Liver (tissue), 9 donors: Measurements from ENCODE around the gene GGA1. TPM values are rescaled to one million over a fixed set of nuclear protein-coding genes. Genes with fewer than 3 reads are reported as not detected.
A peak's percentile ranks its signal among the peaks of the same experiment; 100 is the strongest.

Experiments used
- DNase-seq: peaks from one replicate; pipeline ENCODE4 v3.0.0-alpha.2; 2017; ENCODE audit warnings: low spot score
- H3K27ac ChIP-seq, 2 donors: one replicate each; pipeline ENCODE4 v1.7.0; 2013; ENCODE audit warnings: inconsistent platforms in 2 of 2, low read length in 2 of 2, control low read depth in 1 of 2, low read depth in 1 of 2, mild to moderate bottlenecking in 1 of 2
- H3K27me3 ChIP-seq, 4 donors: one replicate each; pipeline versions ENCODE4 v1.6.1 to v1.7.0; 2013; ENCODE audit warnings: low read length in 3 of 4, inconsistent platforms in 1 of 4, mild to moderate bottlenecking in 1 of 4, moderate library complexity in 1 of 4; ENCODE audit not compliant: control insufficient read depth in 4 of 4, insufficient read depth in 4 of 4
- H3K36me3 ChIP-seq, 4 donors: one replicate each; pipeline versions ENCODE4 v1.6.1 to v1.7.0; 2013; ENCODE audit warnings: low read length in 3 of 4, mild to moderate bottlenecking in 3 of 4, low read depth in 1 of 4, moderate library complexity in 1 of 4; ENCODE audit not compliant: control insufficient read depth in 4 of 4, insufficient read depth in 3 of 4
- H3K4me1 ChIP-seq, 4 donors: one replicate each; pipeline versions ENCODE4 v1.6.1 to v1.7.0; 2013; ENCODE audit warnings: low read length in 3 of 4, mild to moderate bottlenecking in 3 of 4, moderate library complexity in 1 of 4; ENCODE audit not compliant: control insufficient read depth in 4 of 4, insufficient read depth in 4 of 4
- H3K4me3 ChIP-seq, 3 donors: one replicate each; pipeline versions ENCODE4 v1.6.1 to v1.7.0; 2013; ENCODE audit warnings: low read length in 3 of 3, control low read depth in 1 of 3, low read depth in 1 of 3, mild to moderate bottlenecking in 1 of 3
- H3K9ac ChIP-seq, 2 donors: one replicate each; pipeline ENCODE4 v1.7.0; 2013; ENCODE audit warnings: low read length in 2 of 2, mild to moderate bottlenecking in 2 of 2, moderate library complexity in 2 of 2, control low read depth in 1 of 2, low read depth in 1 of 2
- H3K9me3 ChIP-seq, 4 donors: one replicate each; pipeline versions ENCODE4 v1.6.1 to v1.7.0; 2013; ENCODE audit warnings: low read length in 3 of 4; ENCODE audit not compliant: control insufficient read depth in 4 of 4
- FOXA2 ChIP-seq: IDR thresholded peaks from 2 replicates; pipeline ENCODE4 v1.6.1; 2016; ENCODE audit warnings: antibody characterized with exemption
- HNF4G ChIP-seq: IDR thresholded peaks from 2 replicates; pipeline ENCODE4 v1.6.1; 2016; ENCODE audit warnings: antibody characterized with exemption
- RAD21 ChIP-seq, 2 donors: IDR thresholded peaks; 2 replicates each; pipeline ENCODE4 v1.6.1; 2016; ENCODE audit warnings: antibody characterized with exemption in 2 of 2, mild to moderate bottlenecking in 2 of 2
- RXRA ChIP-seq, 2 donors: IDR thresholded peaks; 2 replicates each; pipeline ENCODE4 v1.6.1; 2017 to 2018; ENCODE audit warnings: antibody characterized with exemption in 2 of 2, mild to moderate bottlenecking in 1 of 2
- WGBS: extraction: QIAGEN DNeasy Blood & Tissue Kit; methylation state at CpG from one replicate; pipeline ENCODE4 v1.1.7; 2013; 5-methylcytosine and 5-hydroxymethylcytosine counted together
- polyA plus RNA-seq, 2 donors: library from polyadenylated mRNA; stranded (reverse) in 1 of 2; unstranded in 1 of 2; fragments of 200-250 nt in 1 of 2; fragments of >200 nt in 1 of 2; fragmentation: Nextera tagmentation in 1 of 2; extraction: Ambion mirVana in 1 of 2; gene quantifications; one replicate each; pipeline versions ENCODE4 v1.2.1 to v1.2.3, GENCODE V29; 2013 to 2015
- total RNA-seq, 2 donors: library from RNA; depleted of rRNA; stranded (reverse); fragments of >200 nt; gene quantifications; one replicate each; pipeline ENCODE4 v1.2.3, GENCODE V29; 2014
- TF ChIP-seq, protein P1 (sequence below): IDR thresholded peaks from 2 replicates; pipeline ENCODE4 v1.6.1; 2016; ENCODE audit warnings: antibody characterized with exemption
- TF ChIP-seq, protein P2 (sequence below): IDR thresholded peaks from 2 replicates; pipeline ENCODE4 v1.6.1; 2016; ENCODE audit warnings: antibody characterized with exemption, mild to moderate bottlenecking
- donor health status: healthy.
- donor health status: healthy.
- donor health status: healthy.
- donor health status: healthy.
- donor health status: healthy.

Gene GGA1
- total and polyA plus RNA-seq, 4 donors, result 15.1 to 26.4 (median 17.8) TPM

DNA sequence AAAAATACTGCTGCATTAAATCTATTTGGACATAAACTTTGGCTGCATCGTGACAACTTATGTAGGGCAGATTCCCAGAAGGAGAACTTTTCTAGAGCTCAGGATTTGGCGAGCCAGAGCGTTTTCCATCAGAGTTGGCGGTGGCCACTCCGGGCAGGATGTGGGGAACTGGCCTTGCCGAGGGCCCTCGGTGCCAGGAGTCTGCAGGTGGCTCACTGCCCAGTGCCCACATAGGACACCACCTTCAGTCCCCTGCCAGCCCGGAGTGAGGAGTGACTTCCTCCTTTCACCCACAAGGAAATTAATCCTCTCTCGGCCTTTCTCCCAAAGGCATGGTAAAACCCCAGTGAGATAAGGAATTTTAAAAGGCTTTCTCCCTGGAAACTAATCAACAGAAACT, 27.1 kb upstream of the GGA1 start:
- no peak overlapping the region for H3K4me3 ChIP-seq
- no peak for DNase-seq
- H3K27ac ChIP-seq, result no peak overlapping the region
- no peaks in the 10 kb centered on the region for H3K9me3 ChIP-seq
- H3K27me3 ChIP-seq, result no peaks in the 10 kb centered on the region
- TF ChIP-seq RXRA (IDR thresholded peaks at IDR 0.05) (peak in 1 of 2 donors; percentile 5), HNF4G (no peak)
- no peaks in the 10 kb centered on the region for H3K36me3 ChIP-seq
- WGBS, result 13% methylated on average over 9 of the region's 9 CpGs
- peaks cover 0 to 10% (median 3%) of the 10 kb centered on the region in 4 donors for H3K4me1 ChIP-seq
- no peak overlapping the region for H3K9ac ChIP-seq

DNA sequence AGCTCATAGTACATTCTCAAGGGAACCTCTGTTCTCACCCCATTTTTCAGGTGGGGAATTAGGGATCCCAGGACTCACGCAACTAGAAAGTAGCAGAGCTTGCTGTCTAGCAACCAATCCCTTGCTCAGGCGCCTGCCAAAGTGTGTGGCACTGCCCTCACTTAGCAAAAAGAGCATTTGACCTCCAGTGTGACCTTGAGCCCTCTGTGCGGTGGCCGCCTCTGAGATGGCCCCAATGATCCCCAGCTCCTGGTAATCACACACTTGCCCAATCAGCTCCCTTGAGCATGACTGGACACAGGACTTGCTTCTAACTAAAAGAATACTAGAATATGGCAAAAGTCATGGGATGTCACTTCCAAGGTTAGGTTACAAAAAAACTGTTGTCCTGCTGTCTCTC, 26.1 kb upstream of the GGA1 start:
- Histone ChIP-seq H3K4me1 (peaks cover 0 to 10% (median 3%) of the 10 kb centered on the region in 4 donors), H3K36me3 (no peaks in the 10 kb centered on the region), H3K27ac (no peak overlapping the region), H3K9me3 (no peaks in the 10 kb centered on the region), H3K9ac (no peak overlapping the region), H3K27me3 (no peaks in the 10 kb centered on the region), H3K4me3 (no peak overlapping the region)
- TF ChIP-seq HNF4G, result no peak
- TF ChIP-seq, protein P1, sequence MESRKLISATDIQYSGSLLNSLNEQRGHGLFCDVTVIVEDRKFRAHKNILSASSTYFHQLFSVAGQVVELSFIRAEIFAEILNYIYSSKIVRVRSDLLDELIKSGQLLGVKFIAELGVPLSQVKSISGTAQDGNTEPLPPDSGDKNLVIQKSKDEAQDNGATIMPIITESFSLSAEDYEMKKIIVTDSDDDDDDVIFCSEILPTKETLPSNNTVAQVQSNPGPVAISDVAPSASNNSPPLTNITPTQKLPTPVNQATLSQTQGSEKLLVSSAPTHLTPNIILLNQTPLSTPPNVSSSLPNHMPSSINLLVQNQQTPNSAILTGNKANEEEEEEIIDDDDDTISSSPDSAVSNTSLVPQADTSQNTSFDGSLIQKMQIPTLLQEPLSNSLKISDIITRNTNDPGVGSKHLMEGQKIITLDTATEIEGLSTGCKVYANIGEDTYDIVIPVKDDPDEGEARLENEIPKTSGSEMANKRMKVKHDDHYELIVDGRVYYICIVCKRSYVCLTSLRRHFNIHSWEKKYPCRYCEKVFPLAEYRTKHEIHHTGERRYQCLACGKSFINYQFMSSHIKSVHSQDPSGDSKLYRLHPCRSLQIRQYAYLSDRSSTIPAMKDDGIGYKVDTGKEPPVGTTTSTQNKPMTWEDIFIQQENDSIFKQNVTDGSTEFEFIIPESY, result no peak
- DNase-seq, result no peak
- 84% methylated on average over 4 of the region's 4 CpGs for WGBS

DNA sequence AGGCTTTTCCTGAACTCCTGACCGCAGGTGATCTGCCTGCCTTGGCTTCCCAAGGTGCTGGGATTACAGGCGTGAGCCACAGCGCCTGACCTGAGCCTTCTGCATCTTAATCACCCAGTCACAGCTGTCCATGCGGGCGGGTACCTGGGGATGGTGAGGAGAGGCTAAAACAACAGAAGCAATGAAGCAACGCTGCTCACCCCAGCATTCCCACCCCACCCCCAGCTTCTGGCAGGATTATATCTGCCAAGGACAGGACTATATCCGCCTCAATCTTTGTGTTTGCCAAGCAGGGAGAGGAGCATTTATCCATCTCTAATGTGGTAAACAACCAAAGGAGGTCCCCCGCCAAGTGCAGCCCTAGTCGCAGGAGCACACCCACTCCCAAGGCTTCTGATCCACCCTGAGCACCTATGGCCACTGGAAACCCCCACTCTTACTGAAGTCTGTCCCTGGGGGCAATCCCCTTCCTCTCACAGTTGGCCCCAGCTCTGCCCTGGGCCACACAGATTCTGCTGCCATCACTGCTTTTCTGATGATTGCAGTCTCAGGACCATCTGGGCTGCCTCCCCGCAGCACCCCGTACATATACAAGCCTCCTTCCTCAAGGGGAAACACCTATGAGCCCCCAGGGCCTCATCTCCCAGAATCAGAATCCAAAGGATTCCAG, 20.0 kb upstream of the GGA1 start:
- H3K9ac ChIP-seq, result no peak overlapping the region
- peaks cover 3 to 17% (median 8%) of the 10 kb centered on the region in 4 donors for H3K4me1 ChIP-seq
- H3K9me3 ChIP-seq, result no peaks in the 10 kb centered on the region
- H3K4me3 ChIP-seq, result no peak overlapping the region
- no peaks in the 10 kb centered on the region for H3K27me3 ChIP-seq
- no peaks in the 10 kb centered on the region for H3K36me3 ChIP-seq
- DNase-seq, result no peak
- TF ChIP-seq FOXA2 (no peak), RXRA (IDR thresholded peaks at IDR 0.05) (peak in 1 of 2 donors; percentile 12), RAD21 (IDR thresholded peaks at IDR 0.05) (peak in 1 of 2 donors; percentile 10)
- TF ChIP-seq, protein P2, sequence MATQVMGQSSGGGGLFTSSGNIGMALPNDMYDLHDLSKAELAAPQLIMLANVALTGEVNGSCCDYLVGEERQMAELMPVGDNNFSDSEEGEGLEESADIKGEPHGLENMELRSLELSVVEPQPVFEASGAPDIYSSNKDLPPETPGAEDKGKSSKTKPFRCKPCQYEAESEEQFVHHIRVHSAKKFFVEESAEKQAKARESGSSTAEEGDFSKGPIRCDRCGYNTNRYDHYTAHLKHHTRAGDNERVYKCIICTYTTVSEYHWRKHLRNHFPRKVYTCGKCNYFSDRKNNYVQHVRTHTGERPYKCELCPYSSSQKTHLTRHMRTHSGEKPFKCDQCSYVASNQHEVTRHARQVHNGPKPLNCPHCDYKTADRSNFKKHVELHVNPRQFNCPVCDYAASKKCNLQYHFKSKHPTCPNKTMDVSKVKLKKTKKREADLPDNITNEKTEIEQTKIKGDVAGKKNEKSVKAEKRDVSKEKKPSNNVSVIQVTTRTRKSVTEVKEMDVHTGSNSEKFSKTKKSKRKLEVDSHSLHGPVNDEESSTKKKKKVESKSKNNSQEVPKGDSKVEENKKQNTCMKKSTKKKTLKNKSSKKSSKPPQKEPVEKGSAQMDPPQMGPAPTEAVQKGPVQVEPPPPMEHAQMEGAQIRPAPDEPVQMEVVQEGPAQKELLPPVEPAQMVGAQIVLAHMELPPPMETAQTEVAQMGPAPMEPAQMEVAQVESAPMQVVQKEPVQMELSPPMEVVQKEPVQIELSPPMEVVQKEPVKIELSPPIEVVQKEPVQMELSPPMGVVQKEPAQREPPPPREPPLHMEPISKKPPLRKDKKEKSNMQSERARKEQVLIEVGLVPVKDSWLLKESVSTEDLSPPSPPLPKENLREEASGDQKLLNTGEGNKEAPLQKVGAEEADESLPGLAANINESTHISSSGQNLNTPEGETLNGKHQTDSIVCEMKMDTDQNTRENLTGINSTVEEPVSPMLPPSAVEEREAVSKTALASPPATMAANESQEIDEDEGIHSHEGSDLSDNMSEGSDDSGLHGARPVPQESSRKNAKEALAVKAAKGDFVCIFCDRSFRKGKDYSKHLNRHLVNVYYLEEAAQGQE, result peak; percentile 42
- WGBS, result 51% methylated on average over 11 of the region's 11 CpGs
- no peak overlapping the region for H3K27ac ChIP-seq
